ENCODE data around the gene CALR3.
"Not testable (repeated sequence)": the region's sequence is repeated elsewhere in the genome, so short reads cannot be mapped to it uniquely, and the experiment has no call there.

CALR3 gene

GRCh38 chr19:16486476-16486875 lies 9.5 kb downstream of the CALR3 start:
- not testable (repeated sequence) for DNase-seq

- no peak for DNase-seq
Observed at GRCh38 chr19:16482745-16483144, 13.2 kb downstream of the CALR3 start.

GRCh38 chr19:16477311-16477710 lies 18.7 kb downstream of the CALR3 start:
- no peak for DNase-seq

GRCh38 chr19:16476401-16476800 lies 19.6 kb downstream of the CALR3 start:
- no peak for DNase-seq

- DNase-seq = no peak
Observed at GRCh38 chr19:16473875-16474392, 22.0 kb downstream of the CALR3 start.

GRCh38 chr19:16472992-16473391 lies 23.0 kb downstream of the CALR3 start:
- DNase-seq = no peak

- not testable (repeated sequence) for DNase-seq
Observed at GRCh38 chr19:16472559-16472899, 23.4 kb downstream of the CALR3 start.

- DNase-seq = no peak
Observed at GRCh38 chr19:16470911-16471811, 24.8 kb downstream of the CALR3 start.

GRCh38 chr19:16470541-16470910 lies 25.4 kb downstream of the CALR3 start:
- DNase-seq = no peak

GRCh38 chr19:16467581-16467980 lies 28.4 kb downstream of the CALR3 start:
- DNase-seq = no peak

GRCh38 chr19:16466802-16467427 lies 29.1 kb downstream of the CALR3 start:
- not testable (repeated sequence) for DNase-seq

- DNase-seq = no peak
Observed at GRCh38 chr19:16465239-16465638, 30.7 kb downstream of the CALR3 start.

- DNase-seq = no peak
Observed at GRCh38 chr19:16463991-16464575, 31.9 kb downstream of the CALR3 start.

GRCh38 chr19:16463341-16463990 lies 32.5 kb downstream of the CALR3 start:
- no peak for DNase-seq

- DNase-seq = no peak
Observed at GRCh38 chr19:16462757-16463250, 33.2 kb downstream of the CALR3 start.

- DNase-seq = no peak
Observed at GRCh38 chr19:16461630-16462051, 34.3 kb downstream of the CALR3 start.

- no peak for DNase-seq
Observed at GRCh38 chr19:16460454-16460853, 35.5 kb downstream of the CALR3 start.

- DNase-seq = no peak
Observed at GRCh38 chr19:16459680-16460079, 36.3 kb downstream of the CALR3 start.

GRCh38 chr19:16458391-16459341 lies 37.3 kb downstream of the CALR3 start:
- no peak for DNase-seq

GRCh38 chr19:16457954-16458331 lies 38.0 kb downstream of the CALR3 start:
- no peak for DNase-seq

- no peak for DNase-seq
Observed at GRCh38 chr19:16457195-16457953, 38.6 kb downstream of the CALR3 start.
